GM03348 (cell line): ENCODE results near the gene TMEM218.
"Not testable (repeated sequence)": the region's sequence is repeated elsewhere in the genome, so short reads cannot be mapped to it uniquely, and the experiment has no call there.

Experiments used
- DNase-seq: peaks from one replicate; pipeline ENCODE4 v3.0.0; 2012; ENCODE audit warnings: low spot score

Gene TMEM218

GRCh38 chr11:125090151-125090550 is 21.3 kb downstream of the TMEM218 start:
- not testable (repeated sequence) for DNase-seq

- DNase-seq, result not testable (repeated sequence)
Measured at GRCh38 chr11:125089481-125089880, 21.9 kb downstream of the TMEM218 start.

GRCh38 chr11:125088576-125089455 is 22.6 kb downstream of the TMEM218 start:
- DNase-seq, result no peak

GRCh38 chr11:125088123-125088522 is 23.3 kb downstream of the TMEM218 start:
- DNase-seq, result no peak

GRCh38 chr11:125086633-125087296 is 24.7 kb downstream of the TMEM218 start:
- DNase-seq, result no peak

- DNase-seq, result no peak
Measured at GRCh38 chr11:125085301-125086081, 25.9 kb downstream of the TMEM218 start.

- DNase-seq, result no peak
Measured at GRCh38 chr11:125084761-125085231, 26.6 kb downstream of the TMEM218 start.

GRCh38 chr11:125084057-125084416 is 27.4 kb downstream of the TMEM218 start:
- no peak for DNase-seq

- DNase-seq, result no peak
Measured at GRCh38 chr11:125083312-125084056, 27.9 kb downstream of the TMEM218 start.

GRCh38 chr11:125082611-125083311 is 28.7 kb downstream of the TMEM218 start:
- DNase-seq, result no peak

GRCh38 chr11:125082040-125082439 is 29.4 kb downstream of the TMEM218 start:
- DNase-seq, result no peak

GRCh38 chr11:125081098-125081798 is 30.2 kb downstream of the TMEM218 start:
- no peak for DNase-seq

GRCh38 chr11:125080531-125080911 is 30.9 kb downstream of the TMEM218 start:
- DNase-seq, result no peak

- DNase-seq, result no peak
Measured at GRCh38 chr11:125079878-125080530, 31.4 kb downstream of the TMEM218 start.

GRCh38 chr11:125079151-125079877 is 32.1 kb downstream of the TMEM218 start:
- no peak for DNase-seq

GRCh38 chr11:125078516-125079140 is 32.8 kb downstream of the TMEM218 start:
- DNase-seq, result no peak

GRCh38 chr11:125078016-125078415 is 33.4 kb downstream of the TMEM218 start:
- no peak for DNase-seq

GRCh38 chr11:125076378-125076945 is 35.0 kb downstream of the TMEM218 start:
- no peak for DNase-seq
